Peyer's patch (tissue), 4 donors: ENCODE measurements around the gene PFKFB3. TPM values are rescaled to one million over a fixed set of nuclear protein-coding genes. Genes with fewer than 3 reads are reported as not detected.
A peak's percentile ranks its signal among the peaks of the same experiment; 100 is the strongest.

Source experiments
- DNase-seq, 3 donors: peaks; one replicate each; pipeline ENCODE4 v3.0.0-alpha.2; 2017 to 2019
- H3K27ac ChIP-seq, 4 donors: fragments of 200-600 bp; sonication (generic); one replicate each; pipeline ENCODE4 v1.5.1; 2016 to 2019
- H3K27me3 ChIP-seq, 2 donors: fragments of 200-600 bp; sonication (generic); one replicate each; pipeline ENCODE4 v1.5.1; 2019
- H3K36me3 ChIP-seq, 3 donors: fragments of 200-600 bp; sonication (generic); one replicate each; pipeline ENCODE4 v1.5.1; 2016 to 2019
- H3K4me1 ChIP-seq, 4 donors: fragments of 200-600 bp; sonication (generic); one replicate each; pipeline ENCODE4 v1.5.1; 2016 to 2019
- H3K4me3 ChIP-seq, 4 donors: fragments of 200-600 bp; sonication (generic); 1 replicate in 3 of 4; 2 replicates in 1 of 4; pipeline ENCODE4 v1.5.1; 2016 to 2019; ENCODE audit warnings: mild to moderate bottlenecking in 1 of 4
- H3K9me3 ChIP-seq, 4 donors: fragments of 200-600 bp; sonication (generic); one replicate each; pipeline ENCODE4 v1.5.1; 2016 to 2019; ENCODE audit warnings: mild to moderate bottlenecking in 1 of 4
- POLR2A ChIP-seq, 2 donors: fragments of 450-650 bp; IDR thresholded peaks; one replicate each; pipeline ENCODE4 v1.5.1; 2017; ENCODE audit warnings: antibody characterized with exemption in 2 of 2, mild to moderate bottlenecking in 2 of 2, moderate library complexity in 2 of 2
- total RNA-seq, 4 donors: library from RNA; depleted of rRNA; stranded (reverse); fragments of >200 nt; gene quantifications; one replicate each; pipeline ENCODE4 v1.1.0, GENCODE V29; 2016
- TF ChIP-seq, protein P1 (sequence below), 6 experiments: fragments of 450-650 bp in 4 of 6; fragments of 200-600 bp in 2 of 6; sonication (generic) in 1 of 6; IDR thresholded peaks; one replicate each; pipeline ENCODE4 v1.5.1; 2017 to 2019; ENCODE audit warnings: antibody characterized with exemption in 6 of 6, mild to moderate bottlenecking in 3 of 6, moderate library complexity in 1 of 6

Gene PFKFB3
- total RNA-seq, 4 donors from 2014 or later: 15.2 to 85.0 (median 36.6) TPM

DNA sequence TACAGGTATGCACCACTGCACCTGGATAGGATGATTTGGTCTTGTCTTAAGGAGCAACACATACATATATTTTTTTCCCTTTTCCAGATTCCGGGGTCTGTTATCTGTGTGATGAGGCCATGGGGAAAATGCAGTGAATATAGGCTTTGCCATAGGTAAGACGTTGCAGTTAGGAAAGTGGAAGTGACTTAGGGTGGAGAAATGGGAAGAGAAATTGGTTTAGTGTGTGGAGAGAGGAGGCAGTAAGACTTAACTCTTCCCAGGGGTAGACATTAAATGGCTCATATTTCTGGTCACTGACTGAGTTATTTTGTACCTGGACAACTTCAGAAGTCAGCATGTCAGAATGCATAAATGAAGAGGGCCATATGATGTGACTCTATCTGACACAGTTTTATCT, 66.7 kb downstream of the PFKFB3 start:
- Histone ChIP-seq H3K27me3 (no peaks in the 10 kb centered on the region), H3K27ac (peak overlapping the region; percentile 57 to 77 (median 64)), H3K9me3 (no peaks in the 10 kb centered on the region), H3K36me3 (no peaks in the 10 kb centered on the region), H3K4me3 (no peak overlapping the region), H3K4me1 (no peaks in the 10 kb centered on the region)
- TF ChIP-seq, protein P1, sequence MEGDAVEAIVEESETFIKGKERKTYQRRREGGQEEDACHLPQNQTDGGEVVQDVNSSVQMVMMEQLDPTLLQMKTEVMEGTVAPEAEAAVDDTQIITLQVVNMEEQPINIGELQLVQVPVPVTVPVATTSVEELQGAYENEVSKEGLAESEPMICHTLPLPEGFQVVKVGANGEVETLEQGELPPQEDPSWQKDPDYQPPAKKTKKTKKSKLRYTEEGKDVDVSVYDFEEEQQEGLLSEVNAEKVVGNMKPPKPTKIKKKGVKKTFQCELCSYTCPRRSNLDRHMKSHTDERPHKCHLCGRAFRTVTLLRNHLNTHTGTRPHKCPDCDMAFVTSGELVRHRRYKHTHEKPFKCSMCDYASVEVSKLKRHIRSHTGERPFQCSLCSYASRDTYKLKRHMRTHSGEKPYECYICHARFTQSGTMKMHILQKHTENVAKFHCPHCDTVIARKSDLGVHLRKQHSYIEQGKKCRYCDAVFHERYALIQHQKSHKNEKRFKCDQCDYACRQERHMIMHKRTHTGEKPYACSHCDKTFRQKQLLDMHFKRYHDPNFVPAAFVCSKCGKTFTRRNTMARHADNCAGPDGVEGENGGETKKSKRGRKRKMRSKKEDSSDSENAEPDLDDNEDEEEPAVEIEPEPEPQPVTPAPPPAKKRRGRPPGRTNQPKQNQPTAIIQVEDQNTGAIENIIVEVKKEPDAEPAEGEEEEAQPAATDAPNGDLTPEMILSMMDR (IDR thresholded peaks at IDR 0.05): no peak
- TF ChIP-seq POLR2A (IDR thresholded peaks at IDR 0.05): no peak
- DNase-seq: no peak

DNA sequence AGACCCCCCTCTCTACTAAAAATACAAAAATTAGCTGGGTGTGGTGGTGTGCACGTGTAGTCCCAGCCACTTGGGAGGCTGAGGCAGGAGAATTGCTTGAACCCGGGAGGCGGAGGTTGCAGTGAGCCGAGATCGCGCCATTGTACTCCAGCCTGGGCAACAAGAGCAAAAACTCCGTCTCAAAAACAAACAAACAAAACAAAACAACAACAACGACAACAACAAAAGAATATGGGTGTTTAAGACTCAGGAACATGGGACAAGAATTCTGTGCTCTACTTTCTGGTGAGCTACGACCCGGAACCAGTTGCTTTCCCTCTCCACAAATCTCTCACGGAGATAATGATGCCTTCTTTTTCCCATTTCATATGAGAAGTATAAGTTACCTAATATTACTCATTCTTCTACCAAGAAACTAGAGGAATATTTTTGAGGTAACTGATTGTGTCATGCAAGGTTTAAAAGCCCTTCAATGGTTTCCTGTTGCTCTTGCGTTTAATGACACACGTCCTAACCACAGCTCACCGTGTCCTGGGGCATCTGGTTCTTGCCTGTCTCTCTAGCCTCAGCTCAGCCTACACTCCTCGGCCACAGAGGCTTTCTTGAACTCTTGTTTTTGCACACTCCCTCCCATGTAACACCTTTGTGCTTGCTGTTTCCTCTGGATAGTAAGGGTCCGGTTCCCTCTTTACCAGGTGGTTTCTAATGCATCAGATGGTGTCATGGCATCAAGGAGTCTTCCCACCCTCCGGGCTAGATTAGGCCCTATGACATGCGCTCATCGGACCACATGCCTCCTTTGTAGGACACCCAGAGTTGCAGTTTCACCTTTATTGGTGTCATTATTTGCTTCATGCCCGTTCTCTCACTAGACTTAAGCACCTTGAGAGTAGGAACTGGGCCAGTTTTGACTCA, 67.5 kb downstream of the PFKFB3 start:
- H3K9me3 ChIP-seq: no peaks in the 10 kb centered on the region
- no peaks in the 10 kb centered on the region for H3K36me3 ChIP-seq
- TF ChIP-seq, protein P1 (IDR thresholded peaks at IDR 0.05): no peak
- peak in 1 of 2 donors; percentile 27 for TF ChIP-seq POLR2A (IDR thresholded peaks at IDR 0.05)
- no peaks in the 10 kb centered on the region for H3K4me1 ChIP-seq
- H3K27ac ChIP-seq: peak overlapping the region; percentile 60 to 80 (median 64)
- peak in 2 of 3 donors; percentile 70 to 90 for DNase-seq
- no peaks in the 10 kb centered on the region for H3K27me3 ChIP-seq
- no peak overlapping the region for H3K4me3 ChIP-seq

DNA sequence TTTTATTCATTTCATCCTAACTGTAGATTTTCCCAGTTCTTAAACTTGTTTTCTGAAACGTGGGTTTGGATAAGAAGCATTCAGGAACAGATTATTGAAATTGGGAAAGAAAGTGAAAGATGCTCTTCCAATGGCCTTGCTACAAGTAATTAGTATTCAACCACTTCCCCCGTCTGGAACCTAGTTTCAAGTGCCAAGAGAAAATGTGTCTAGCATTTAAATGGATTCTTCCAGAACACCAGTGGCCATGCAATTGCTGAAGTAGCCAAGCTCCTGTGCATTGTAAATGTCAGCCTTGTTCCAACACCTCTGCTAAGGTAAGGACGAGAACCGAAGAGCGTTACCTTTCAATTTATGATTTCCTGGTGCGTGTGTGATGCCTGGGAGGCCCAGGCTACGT, 68.2 kb downstream of the PFKFB3 start:
- Histone ChIP-seq H3K4me3 (no peak overlapping the region), H3K36me3 (no peaks in the 10 kb centered on the region), H3K27ac (peak overlapping the region; percentile 59 to 80 (median 62)), H3K4me1 (no peaks in the 10 kb centered on the region), H3K27me3 (no peaks in the 10 kb centered on the region), H3K9me3 (no peaks in the 10 kb centered on the region)
- DNase-seq: no peak
- TF ChIP-seq, protein P1 (IDR thresholded peaks at IDR 0.05): no peak
- TF ChIP-seq POLR2A (IDR thresholded peaks at IDR 0.05): no peak

- DNase-seq: peak in 1 of 3 donors; percentile 60
- TF ChIP-seq, protein P1 (IDR thresholded peaks at IDR 0.05): no peak
- TF ChIP-seq POLR2A (IDR thresholded peaks at IDR 0.05): no peak
- Histone ChIP-seq H3K4me1 (no peaks in the 10 kb centered on the region), H3K9me3 (no peaks in the 10 kb centered on the region), H3K4me3 (no peak overlapping the region), H3K27me3 (no peaks in the 10 kb centered on the region), H3K27ac (peak overlapping the region; percentile 59 to 80 (median 62)), H3K36me3 (no peaks in the 10 kb centered on the region)
Observed at GRCh38 chr10:6271663-6272062, 68.9 kb downstream of the PFKFB3 start.

DNA sequence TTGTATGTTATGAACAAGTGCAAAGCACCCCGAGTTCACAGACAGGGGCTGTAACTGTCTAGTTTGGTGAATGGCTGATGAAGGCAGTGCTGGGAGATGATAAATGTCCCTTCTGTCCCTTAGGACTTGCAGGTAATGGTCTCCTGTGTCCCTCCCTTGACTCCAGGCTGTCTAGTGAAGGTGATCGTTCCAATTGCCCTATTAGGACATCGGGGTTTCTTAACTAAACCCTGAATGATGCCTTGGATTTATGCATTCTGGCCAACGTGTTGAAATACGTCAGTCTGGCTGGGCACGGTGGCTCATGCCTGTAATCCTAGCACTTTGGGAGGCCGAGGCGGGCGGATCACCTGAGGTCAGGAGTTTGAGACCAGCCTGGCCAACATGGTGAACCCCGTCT, 69.4 kb downstream of the PFKFB3 start:
- TF ChIP-seq, protein P1 (IDR thresholded peaks at IDR 0.05): no peak
- TF ChIP-seq POLR2A (IDR thresholded peaks at IDR 0.05): no peak
- Histone ChIP-seq H3K4me1 (no peaks in the 10 kb centered on the region), H3K27ac (peak overlapping the region; percentile 59 to 80 (median 62)), H3K9me3 (no peaks in the 10 kb centered on the region), H3K36me3 (no peaks in the 10 kb centered on the region), H3K27me3 (no peaks in the 10 kb centered on the region), H3K4me3 (no peak overlapping the region)
- no peak for DNase-seq
